GM18511 (cell line): Measurements from ENCODE around the gene PGA5.
"Not testable (repeated sequence)": the region's sequence is repeated elsewhere in the genome, so short reads cannot be mapped to it uniquely, and the experiment has no call there.

Experiments used
- ATAC-seq: cut with Tn5 transposase; IDR thresholded peaks from one replicate; pipeline ENCODE4 v1.9.1; 2021; ENCODE audit warnings: mild to moderate bottlenecking, moderate library complexity; ENCODE audit not compliant: unreplicated experiment

Gene PGA5

GRCh38 chr11:61240875-61241274 is at the start of gene PGA5:
PGA5 (plus strand) TSS chr11:61241175; CDS start chr11:61241227, 52 bp downstream.
- ATAC-seq: not testable (repeated sequence)

- no peak for ATAC-seq
These were observed 47.4 kb upstream of the PGA5 start for GRCh38 chr11:61193596-61193995.

- ATAC-seq: no peak
These were observed 46.8 kb upstream of the PGA5 start for GRCh38 chr11:61194169-61194671.

DNA sequence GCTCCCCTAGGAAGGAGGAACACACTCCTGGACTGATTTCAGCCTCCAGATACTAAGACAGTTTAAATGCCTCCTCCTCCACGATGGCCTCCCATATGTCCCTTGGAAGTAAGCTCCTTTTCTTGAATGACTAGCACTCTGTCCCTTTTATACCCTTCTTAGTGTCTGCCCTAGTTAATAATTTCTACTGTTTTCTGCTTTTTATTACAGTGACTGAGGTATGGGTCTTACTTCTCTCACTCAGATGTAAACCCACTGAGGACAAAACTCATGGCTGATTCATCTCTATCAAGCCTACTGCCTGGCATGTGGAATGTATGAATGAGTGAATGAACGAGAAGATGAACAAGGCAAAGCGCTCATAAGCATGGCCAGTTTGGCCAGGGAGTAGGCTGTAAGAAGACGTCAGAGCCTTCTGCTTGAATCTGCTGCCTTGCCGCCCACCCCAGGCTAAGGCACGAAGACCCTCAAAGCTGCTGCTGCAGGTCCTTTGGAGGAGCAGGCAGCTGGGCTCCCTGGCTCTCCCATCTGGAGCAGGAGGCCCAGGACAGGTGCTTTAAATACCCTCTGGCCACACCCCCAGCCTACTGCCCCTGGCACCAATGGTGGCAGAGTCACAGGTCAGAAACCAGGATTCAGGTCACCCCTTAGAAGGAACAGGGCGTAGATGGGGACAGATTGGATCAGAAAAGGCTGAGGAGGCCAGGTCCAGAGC is 45.8 kb upstream of the PGA5 start:
- ATAC-seq: no peak

DNA sequence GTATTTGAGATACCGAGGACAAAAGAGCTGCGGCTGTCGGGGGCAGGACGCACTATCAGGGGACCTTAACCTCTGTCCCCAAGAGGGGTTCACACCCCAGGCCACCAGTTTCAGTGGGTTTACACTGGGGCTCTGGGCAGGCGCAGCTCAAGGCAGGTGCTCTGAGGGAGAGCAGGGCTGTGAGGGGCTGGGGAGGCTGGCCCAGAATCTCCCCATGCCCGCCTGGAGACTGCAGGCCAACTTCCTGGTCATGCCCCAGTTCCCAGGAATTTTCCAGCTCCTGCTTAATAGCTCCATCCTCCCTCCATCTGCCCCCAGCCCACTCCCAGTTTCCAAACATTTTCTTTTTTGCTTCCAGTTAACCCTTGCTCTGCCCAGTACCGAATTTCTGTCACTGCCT is 45.3 kb upstream of the PGA5 start:
- ATAC-seq: no peak

DNA sequence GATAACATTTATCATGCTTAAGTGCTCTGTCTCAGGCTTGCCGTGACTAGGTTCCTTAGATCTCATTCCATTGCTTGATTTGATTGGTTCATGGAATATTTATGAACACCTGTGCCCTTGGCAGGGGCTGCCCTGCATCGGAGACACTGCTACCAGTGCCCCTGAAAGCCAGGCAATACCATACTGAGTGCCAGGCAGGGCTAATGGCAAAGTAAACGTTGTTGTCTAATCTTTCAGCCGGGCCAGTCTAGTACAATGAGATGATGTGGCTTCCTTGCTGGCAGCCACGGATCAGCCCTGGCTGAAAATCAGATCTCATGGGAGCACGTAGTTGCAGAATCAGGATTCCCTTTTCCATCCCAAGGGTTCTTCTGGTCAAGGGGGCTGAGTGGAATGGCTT is 42.6 kb upstream of the PGA5 start:
- ATAC-seq: no peak

GRCh38 chr11:61198948-61199523 is 41.9 kb upstream of the PGA5 start:
- no peak for ATAC-seq

DNA sequence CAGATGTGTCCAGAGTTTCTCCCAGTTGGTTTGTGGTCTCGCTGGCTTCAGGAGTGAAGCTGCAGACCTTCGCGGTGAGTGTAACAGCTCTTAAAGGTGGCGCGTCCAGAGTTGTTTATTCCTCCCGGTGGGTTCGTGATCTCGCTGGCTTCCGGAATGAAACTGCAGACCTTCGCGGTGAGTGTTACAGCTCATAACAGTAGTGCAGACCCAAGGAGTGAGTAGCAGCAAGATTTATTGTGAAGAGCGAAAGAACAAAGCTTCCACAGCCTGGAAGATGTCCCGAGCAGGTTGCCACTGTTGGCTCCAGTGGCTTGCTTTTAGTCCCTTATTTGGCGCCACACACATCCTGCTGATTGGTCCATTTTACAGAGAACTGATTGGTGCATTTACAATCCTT is 39.5 kb upstream of the PGA5 start:
- ATAC-seq: no peak

- ATAC-seq: not testable (repeated sequence)
These were observed 37.8 kb upstream of the PGA5 start, which contains the start of gene PGA3 for GRCh38 chr11:61202950-61203746. PGA3 (plus strand) TSS chr11:61203515; CDS start chr11:61203565, 50 bp downstream.

DNA sequence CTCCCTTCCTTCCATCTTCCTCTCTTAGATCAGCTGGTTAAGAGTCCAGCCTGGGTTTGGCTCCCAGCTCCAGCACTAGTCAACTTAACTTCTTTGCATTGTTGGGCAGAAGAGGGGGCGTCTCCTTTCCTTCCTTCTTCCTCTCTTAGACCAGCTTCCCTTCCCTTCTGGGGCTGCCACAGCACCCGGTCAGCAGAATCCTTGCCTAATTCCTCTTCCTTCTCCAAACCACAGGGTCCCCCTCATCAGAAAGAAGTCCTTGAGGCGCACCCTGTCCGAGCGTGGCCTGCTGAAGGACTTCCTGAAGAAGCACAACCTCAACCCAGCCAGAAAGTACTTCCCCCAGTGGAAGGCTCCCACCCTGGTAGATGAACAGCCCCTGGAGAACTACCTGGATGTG is 37.1 kb upstream of the PGA5 start:
- not testable (repeated sequence) for ATAC-seq

- not testable (repeated sequence) for ATAC-seq
These were observed 36.4 kb upstream of the PGA5 start for GRCh38 chr11:61204502-61205059.

- not testable (repeated sequence) for ATAC-seq
These were observed 33.2 kb upstream of the PGA5 start for GRCh38 chr11:61207636-61208310.

- not testable (repeated sequence) for ATAC-seq
These were observed 30.3 kb upstream of the PGA5 start for GRCh38 chr11:61210629-61211028.

DNA sequence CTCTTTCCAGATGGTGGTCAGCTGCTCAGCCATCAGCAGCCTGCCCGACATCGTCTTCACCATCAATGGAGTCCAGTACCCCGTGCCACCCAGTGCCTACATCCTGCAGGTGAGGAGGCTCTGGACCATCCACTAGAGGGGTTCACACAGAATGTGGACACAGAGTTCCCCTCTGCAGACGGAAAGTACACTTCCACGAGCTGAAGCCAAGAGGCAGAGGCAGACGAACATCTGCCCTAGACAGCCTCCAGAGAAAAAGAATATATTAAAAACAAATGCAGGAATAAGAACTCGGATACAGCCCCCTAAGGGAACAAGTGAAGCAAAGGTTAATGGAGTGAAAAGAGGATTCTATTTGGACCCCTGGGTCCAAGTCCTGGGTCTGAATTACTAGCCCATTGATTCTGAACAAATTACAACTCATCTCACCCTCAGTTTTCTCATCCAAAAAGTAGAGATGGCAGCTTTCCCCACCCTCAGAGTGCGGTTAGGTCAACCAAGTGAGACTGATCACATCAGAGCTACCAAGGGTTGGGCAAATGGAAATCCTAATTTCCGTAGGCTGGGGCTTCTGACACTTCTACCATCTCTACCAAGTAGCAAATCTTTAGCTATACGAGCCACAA is 29.5 kb upstream of the PGA5 start:
- not testable (repeated sequence) for ATAC-seq

DNA sequence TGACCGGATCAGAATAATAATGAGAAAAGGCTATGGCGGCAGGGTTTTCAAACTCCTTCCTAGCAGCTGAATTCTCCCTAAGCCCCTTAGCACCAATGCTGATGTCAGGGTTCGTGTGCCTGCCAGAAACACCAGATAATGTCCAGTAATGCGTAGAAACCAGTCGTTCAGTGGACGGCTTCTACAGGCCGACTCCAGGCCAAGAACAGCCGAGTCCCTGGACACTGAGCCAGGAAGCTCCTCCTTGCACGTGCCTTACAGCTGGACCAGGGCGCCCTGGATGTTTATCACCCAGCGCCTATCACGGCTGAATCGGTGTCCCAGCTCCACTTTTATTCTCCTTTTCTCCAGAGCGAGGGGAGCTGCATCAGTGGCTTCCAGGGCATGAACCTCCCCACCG is 28.8 kb upstream of the PGA5 start:
- ATAC-seq: not testable (repeated sequence)

- ATAC-seq: not testable (repeated sequence)
These were observed 27.2 kb upstream of the PGA5 start for GRCh38 chr11:61213711-61214324.

GRCh38 chr11:61218306-61218705 is 22.7 kb upstream of the PGA5 start:
- not testable (repeated sequence) for ATAC-seq

- not testable (repeated sequence) for ATAC-seq
These were observed 22.0 kb upstream of the PGA5 start for GRCh38 chr11:61219016-61219415.

GRCh38 chr11:61222047-61222446 is 18.9 kb upstream of the PGA5 start, which contains the start of gene PGA4:
PGA4 (plus strand) TSS chr11:61222347; CDS start chr11:61222401, 54 bp downstream.
- not testable (repeated sequence) for ATAC-seq
